Erythroblast (primary cell): ENCODE measurements around the gene GAB1.

Source experiments
- GATA1 ChIP-seq: IDR thresholded peaks from 2 replicates; pipeline ENCODE4 v1.6.1; 2011; ENCODE audit warnings: low read depth, mild to moderate bottlenecking, control low read depth, low read length, moderate library complexity
- POLR2A ChIP-seq: IDR thresholded peaks from 2 replicates; pipeline ENCODE4 v1.6.1; 2011; ENCODE audit warnings: mild to moderate bottlenecking, low read length

DNA sequence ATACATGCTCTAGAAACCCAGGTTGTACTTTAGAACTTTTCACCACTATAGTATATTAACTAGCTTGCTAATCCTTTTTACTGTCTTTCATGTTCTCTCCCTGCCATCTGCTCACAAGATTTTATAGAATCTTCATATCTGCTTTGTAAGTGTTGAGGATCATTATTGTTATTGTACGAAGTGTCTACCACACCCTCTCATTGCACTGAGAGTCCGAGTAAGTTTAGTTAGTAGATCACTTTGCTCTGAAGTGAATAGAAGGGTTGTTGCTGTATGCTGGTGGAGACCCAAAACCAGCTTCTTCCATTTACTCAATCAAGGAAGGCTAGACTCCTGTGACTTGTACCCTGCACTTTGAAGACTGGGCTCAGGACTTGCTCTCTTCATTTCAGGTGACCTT is 17.1 kb downstream of the GAB1 start:
- TF ChIP-seq POLR2A (no peak), GATA1 (no peak)
